ENCODE measurements around the gene GOLGA7B. TPM values are rescaled to one million over a fixed set of nuclear protein-coding genes. Genes with fewer than 3 reads are reported as not detected.

GOLGA7B gene
- under 1 TPM; 0.14 to 0.55 (median 0.34) TPM for polyA plus RNA-seq (ENCODE audit: insufficient read depth in 1 of 5, insufficient read length in 5 of 5, low replicate concordance in 1 of 5)
- long read RNA-seq, donor 1: 0 reads
- long read RNA-seq, donor 2: 0 reads
- long read RNA-seq, donor 3: 0 reads
- long read RNA-seq, donor 4: 0 reads
- long read RNA-seq, donor 5: 0 reads
- long read RNA-seq, donor 6: 0 reads
- long read RNA-seq, donor 7: 0 reads
- long read RNA-seq, donor 8: 0 reads

DNA sequence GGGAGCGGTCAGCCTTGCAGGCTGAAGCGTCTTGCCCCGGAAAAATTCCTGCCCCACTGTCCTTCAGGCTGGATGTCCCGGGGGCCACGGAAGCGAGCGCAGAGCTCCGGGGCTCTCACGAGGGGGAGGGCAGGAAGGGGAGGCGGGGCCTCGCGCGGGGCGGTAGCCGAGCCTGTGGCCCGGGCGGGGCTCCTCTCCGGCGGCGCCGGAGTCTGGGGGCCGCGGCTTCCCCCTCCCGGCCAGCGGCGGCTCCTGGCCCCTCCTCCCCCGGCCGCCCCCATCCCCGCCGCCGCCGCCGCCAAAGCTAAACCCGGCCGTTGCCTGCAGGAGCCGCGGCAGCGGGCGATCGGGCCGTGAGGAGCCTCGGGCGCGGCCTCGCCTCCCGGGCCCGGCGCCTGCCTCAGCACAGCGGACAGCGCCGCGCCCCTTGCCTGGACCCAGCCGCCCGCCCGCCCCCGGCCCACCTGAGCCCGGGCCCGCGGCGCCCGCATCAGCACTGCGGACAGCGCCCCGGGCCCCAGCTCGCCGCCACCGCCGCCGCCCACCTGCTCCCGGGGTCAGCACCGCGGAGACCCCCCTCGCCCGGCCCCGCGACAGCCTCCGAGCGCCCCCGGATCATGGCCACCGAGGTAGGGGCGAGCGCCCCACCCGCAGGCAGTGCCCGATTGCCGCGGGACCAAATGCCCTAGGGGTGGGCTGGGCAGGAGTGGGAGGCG lies at the start of gene GOLGA7B:
TSS of gene GOLGA7B (plus strand) at position 157 of the 716 bp plus-strand sequence. CDS start at position 618, 461 bp downstream.
- peak; percentile 36 to 40 for DNase-seq

DNA sequence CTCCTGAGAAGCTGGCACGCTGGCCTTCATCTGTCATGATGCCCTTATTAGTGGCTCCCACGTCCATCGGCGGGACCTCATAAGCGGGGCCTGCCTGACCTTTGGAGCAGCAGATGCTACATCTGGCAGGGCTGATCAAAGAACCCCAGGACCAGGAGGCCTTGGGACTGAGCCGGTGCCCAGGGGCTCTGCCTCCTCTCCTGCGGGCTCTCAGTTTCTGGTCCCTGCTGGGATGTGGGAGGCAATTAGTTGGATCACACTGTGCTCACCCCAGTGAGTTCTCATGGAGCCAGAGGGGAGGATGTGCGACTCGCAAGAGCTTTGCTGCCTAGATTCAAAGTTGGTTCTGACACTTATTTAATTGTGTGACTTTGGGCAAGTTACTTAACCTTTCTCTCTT lies 49.2 kb upstream of the GOLGA7B start:
- no peak for DNase-seq

DNA sequence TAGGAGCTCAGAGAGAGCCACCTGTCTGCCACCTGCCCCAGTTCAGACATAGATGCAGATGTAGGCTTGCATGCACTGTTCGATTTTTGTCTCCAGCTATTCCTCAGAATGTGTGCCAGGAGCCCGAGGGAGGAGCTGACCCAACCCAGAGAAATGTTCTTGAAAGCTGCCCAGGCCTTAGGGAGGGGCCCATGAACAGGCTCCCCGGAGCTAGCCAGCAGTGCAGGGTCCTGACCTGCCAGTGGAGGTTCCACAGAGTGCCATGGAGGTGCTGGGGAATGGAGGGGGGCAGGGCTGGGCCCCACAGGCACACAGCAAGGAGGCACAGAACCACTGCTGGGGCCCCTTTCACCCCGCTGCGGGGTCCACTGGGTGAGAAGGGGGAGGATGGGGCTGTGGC lies 48.2 kb upstream of the GOLGA7B start:
- no peak for DNase-seq

DNA sequence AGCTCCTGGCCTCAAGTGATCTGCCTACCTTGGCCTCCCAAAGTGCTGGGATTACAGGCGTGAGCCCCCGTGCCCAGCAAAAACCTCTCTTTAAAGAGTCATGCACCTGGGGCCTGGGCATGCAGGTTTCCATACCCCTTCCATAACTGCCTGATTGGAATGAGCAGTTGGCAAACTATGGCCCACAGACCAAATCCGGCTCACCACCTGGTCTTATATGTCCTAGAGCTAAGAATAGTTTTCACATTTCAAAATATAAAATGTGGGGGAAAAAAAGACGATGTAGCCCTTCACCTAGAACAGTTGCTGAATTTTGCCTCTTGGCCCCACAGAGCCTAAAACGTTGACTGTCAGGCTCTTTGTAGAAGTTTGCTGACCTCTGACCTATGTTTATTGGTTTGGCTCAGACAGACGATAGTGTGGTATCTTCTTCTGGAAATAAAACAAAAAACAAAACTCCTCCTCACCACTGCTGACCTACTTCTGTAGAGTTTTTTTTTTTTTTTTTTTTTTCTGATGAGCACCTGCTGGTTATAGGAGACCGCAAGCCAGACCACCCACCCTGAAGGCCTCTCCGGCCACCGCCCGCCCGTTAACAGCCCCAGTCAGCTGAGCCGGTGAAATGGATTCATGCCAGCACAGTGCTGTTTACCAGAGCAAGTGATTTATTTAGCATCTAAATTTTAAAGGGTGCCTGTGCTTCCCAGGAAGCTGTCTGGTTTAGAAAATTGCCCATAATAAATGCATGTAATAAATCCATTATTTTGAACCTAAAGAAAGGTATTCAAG lies 44.4 kb upstream of the GOLGA7B start:
- DNase-seq: no peak

DNA sequence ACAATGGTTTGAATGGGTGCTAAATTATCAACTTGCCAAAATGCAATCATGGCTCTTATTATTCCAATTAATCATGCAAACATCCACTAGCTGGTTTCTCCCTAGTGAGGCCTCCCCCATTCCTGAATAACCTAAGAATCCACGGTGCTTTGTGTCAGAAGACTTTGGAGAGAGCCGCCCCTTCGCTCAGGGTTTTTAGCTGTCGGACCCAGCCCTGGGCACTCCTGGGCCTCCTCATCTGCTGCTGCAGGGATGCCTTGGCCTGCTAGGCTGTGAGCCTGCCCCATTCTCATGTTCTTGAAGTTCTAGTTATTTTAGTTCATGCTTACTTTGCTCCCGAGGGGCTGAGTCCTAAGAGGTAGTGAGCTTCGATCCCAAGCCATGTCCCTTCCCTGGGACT lies 43.7 kb upstream of the GOLGA7B start:
- no peak for DNase-seq

DNA sequence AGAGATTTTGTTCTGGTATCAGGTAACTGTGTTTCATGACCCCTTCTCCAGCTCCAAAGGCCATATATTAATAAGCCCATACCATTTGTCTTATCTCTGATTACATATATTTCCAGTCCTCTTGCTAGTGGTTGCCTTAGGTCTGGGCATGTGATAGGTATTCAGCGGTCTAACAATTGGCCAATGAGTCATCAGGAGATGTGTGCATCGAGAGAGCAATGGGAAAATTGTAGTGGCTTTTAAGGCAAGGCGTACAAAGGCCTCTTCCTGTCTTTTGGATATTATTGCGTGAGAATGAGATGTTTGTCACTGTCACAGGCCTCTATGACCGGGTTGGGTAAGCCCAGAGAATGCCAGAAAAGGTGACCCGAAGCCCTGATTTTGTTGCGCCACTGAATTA lies 39.2 kb upstream of the GOLGA7B start:
- DNase-seq: no peak

DNA sequence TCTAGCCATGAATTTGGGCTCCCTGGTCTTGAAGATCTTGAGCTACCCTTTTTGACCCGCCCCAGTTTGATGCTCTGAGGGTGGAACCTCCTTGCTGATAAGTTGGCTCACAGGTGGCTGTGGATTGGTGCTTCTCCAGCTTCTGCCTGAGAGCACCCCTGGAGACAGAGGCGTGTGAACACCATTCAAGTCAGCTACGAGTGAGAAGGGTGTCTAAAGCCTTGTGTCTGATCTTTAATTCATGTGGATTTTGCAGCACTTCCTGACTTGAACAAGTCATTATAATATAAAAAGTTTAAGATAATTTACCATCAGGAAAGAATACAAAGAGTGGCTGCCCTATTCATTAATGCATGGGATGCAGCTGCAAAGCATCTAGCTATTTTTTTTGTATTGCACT lies 37.7 kb upstream of the GOLGA7B start:
- DNase-seq: no peak

DNA sequence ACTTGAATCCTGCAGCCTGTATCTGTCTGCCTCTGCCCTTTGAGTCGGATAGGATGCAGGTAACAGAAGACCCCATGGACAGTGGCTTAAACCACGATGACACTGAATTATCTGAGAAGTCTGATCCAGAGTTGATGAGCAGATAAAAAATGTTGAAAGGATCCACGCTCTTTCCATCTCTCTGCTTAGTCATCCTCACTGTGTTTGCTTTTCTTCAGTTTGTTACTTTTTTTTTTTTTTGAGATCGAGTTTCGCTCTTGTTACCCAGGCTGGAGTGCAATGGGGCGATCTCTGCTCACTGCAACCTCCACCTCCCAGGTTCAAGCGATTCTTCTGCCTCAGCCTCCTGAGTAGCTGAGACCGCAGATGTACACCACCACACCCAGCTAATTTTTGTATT lies 36.9 kb upstream of the GOLGA7B start:
- no peak for DNase-seq

DNA sequence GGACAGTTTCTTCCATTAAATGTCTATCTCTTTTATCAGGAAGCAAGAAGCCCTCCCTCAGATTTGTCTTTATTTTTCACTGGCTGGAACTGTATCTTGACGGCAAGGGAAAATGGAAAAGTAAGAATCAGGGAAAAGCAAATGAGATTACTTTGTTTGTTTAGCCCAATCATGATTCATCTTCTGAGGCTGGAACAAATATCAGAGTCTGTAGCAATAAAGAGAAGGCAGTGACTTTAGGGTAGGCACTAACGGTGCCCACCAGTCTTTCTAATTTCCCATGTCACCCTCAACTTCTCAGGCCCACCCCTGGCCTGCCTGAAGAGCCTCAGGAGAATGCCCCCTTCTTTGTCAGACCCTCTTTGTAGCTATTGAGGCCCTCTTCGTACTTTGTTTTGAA lies 36.3 kb upstream of the GOLGA7B start:
- DNase-seq: no peak

DNA sequence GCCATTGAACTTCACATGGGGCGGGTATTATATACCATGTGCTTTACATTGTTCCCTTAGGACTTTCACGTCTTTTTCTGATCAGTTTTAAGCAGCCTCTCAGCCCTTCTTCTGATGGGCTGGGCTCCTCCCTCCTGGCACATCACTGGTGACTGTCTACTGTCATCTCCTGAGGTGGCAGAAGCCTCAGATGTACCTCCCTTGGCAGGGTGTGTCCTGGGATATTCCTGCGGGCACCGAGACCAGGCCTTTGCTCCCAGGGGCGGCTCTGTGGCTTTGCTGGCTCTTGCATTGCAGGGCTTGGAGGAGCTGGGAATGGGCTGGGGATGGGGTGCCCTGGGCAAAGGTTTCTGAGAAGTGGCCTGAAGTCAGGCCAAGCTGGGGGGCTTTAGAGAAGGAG lies 34.6 kb upstream of the GOLGA7B start:
- no peak for DNase-seq

DNA sequence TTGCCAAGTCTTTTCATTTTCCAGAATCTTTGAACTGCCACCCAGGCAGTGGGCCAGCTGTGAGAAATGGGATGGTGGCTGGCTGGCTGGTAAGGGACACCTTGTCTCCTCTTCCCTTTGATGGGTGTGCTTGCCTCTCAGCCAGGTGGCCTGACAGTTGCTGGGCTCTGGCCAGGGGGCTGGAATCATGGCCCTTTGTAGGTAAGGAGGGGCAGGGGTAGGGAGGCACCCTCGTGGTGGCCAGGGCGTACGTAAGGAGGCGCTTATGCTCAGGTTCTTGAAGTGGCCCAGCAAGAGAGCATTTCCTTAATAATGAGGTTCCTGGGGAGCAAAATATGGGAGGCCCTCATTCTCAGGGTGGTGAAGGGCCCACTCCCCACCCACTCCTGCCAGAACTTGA lies 33.0 kb upstream of the GOLGA7B start:
- DNase-seq: no peak

DNA sequence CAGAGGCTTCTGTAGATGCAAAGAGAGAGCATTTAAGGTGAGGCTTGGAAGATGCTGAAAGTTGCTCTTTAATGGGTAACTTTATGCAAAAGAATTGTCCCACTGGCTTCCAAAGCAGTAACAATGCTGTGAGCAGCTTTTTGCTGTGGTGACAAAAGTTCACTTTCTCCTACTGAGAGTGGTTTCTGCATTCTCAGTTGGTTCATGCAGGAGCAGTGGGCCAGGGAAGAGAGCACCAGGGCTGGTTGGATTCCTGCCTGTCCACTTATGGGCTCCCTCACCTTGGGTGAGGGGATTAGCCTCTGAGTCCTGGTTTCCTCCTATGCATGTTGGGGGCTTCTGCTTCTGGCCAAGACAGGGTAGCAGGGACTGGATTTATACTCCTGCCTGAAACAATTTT lies 31.1 kb upstream of the GOLGA7B start:
- no peak for DNase-seq

DNA sequence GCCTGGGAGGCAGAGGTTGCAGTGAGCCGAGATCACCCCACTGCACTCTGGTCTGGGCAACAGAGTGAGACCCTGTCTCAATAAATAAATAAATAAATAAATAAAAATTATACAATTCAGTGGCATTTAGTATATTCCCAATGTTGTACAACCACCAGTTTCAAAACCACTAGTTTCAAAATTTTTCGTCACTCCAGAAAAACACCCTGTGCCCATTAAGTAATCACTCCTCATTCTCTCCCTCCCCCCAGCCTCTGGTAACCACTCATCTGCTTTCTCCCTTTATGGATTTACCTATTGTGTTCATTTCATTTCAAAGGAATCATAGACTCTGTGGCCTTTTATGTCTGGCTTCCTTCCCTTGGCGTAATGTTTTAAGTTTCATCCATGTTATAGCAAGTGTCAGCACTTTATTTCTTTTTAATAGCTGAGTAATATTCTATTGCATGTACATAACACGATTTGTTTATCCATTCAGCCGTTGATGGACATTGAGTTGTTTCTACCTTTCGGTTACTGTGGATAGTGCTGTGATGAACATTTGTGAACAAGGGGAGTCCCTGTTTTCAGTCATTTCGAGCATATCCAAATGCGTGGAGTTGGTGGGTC lies 29.4 kb upstream of the GOLGA7B start:
- DNase-seq: no peak

DNA sequence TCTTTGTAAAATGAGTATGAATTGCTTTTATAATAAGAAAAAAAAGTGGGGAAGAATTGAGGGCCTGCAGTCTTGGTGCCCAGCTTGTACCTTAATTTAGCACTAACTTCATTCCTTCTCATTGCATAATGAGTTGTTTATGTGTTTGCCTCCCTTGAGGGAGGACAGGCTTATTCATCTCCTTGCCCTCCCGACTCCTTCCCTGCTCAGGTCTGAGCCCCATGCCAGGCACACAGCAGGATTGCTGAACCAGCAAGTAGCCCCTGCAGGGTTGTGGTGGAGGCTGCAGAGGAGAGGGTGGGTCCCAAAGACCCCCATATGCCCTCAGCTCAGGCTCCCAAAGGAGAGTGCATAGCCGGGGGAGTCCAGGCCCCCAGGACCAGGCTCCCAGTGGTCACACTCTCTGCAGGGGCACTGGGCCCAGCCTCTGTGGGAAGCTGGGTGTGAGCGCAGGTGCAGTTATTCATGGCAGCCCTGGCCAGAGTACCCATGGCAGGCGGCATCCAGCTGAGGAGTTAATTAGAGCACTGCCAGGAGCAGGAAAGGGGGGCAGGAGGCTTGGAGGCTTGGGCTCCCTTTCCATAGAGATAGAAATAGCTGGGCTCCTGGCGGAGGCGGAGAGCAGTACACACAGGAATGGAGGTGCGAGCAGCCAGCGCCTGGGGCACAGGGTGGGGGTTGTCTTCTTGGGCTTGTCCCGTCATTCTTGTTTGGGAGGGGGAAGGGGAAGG lies 28.2 kb upstream of the GOLGA7B start:
- DNase-seq: no peak

DNA sequence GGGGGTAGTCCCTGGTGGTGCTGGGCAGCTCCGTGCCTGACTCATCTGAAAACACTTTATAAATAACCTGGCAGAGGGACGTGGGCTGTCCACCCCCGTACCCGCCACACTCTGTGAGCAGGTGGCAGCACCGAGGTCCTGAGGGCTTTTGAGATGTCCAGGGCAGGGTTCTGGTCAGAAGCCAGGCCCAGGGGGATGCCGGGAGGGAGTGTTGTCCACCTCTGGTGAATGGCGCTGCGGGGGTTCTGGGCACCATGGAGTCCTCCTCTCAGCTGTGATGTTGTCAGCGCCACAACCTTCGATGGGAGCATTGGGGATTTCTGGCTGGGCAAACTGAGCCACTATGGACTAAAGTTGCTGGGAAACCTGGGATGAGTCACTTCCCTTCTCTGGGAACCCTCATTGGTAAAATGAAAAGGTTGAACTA lies 27.4 kb upstream of the GOLGA7B start:
- DNase-seq: no peak

DNA sequence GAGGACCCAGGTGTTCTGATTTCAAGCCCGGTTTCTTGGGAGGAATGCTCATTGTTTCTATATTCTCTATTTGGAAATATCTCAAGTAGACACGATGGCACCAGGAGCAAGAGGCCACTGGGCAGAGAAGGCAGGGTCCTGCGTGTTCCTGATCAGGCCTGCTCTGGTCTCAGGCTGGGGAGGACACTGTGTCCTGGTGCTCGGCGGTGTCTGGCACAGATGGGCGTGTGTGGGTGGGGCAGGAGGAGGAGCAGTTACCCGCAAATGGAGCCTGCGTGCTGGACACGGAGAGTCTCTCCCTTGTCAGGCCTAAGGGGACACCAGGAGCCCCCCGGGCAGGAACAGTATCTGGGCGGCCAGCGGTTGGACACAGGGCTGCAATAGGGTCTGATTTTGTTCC lies 25.9 kb upstream of the GOLGA7B start:
- DNase-seq: no peak

DNA sequence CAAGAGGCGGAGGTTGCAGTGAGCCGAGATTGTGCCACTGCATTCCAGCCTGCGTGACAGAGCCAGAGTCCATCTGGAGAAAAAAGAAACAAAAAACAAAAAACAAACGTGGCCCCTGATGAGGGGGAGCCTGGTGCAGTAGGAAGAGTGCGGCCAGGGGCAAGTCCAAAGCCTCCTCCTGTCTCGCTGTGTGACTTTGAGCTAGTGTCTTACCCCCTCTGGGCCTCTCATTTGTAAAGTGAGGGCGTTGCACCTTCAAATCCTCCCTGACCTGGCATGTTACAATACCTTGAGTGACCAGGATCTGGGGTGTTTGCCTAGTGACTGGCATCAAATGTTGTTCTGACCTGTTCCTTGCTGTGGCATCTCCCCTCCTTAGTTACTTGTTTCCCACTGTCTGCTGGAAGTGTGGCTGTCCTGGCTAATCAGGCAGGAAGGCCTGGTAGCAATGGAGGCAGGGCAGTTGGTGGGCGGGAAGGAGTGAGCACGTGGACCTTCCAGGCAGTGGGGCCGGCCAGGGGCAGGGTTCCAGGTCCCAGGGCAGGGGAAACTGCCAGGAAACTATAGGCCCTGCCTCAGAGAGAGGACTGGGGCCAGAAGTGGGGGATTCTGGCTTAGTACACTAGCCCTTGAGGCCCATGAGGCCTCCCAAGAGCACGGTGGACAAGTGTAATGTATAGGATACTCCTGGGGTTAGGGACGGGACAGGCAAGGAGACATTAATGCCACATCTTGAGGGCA lies 24.5 kb upstream of the GOLGA7B start:
- DNase-seq: no peak

DNA sequence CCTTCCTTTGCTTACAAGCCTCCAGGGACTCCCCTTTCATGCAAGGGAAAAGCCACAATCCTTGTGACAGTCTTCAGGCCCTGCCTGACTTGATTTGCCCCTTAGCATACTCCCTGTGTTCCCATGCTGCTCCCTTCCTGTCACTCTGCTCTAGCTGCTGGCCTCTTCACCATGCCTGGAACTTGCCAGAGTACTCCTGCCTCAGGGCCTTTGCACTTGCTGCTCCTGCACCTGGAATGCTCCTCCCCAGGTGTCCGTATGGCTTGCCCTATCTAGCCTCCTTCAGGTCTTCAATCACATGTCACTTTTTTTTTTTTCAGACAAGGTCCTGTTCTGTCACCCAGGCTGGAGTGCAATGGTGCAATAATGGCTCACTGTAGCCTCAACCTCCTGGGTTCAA lies 22.8 kb upstream of the GOLGA7B start:
- no peak for DNase-seq

DNA sequence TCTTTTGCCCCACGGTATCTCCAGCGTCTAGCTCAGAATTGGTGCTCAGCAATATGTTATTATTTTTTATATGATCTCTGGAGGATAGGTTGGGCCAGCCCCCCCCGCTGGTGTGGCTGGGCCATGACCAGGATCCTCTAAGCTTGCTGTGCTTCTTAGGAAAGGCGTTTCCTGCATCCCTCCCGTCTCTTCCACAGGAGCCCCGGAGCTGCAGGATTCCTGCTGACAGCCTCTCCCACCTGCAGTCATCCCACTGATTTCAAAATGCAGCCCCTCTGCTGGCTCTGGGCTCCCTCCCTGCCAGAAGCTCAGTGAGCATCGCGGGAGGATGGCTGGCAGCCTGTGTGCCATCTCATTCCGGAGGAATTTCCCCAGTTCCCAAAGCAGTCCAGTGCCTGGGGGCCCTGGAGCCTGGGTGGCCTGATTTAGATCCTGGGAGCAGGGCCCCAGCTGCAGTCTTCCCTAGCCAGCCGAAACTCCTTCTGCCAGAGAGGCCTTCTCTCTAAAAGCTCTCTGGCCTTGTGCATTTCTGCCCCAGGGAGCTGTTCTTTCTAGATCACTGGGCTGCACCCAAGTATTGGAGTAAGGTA lies 21.8 kb upstream of the GOLGA7B start:
- DNase-seq: no peak

DNA sequence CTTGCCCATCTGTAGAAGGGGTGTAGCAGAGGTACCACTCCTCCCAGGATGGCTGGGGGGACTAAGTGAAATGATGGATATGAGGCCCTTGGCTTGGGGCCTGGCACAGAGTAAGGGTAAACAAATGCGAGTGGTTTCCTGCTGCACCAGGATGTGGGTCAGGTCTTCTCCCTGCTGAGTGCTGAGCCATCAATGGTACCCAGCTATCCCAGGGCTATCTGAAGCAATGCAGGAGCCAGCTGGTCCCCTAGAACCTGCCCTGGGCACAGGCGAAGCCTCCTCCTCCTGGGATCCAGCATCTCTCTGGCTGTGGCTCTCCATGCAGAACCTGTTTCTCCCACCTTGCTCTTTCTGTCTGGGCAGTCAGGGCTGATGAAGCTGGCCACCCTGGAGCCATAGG lies 20.9 kb upstream of the GOLGA7B start:
- DNase-seq: no peak

DNA sequence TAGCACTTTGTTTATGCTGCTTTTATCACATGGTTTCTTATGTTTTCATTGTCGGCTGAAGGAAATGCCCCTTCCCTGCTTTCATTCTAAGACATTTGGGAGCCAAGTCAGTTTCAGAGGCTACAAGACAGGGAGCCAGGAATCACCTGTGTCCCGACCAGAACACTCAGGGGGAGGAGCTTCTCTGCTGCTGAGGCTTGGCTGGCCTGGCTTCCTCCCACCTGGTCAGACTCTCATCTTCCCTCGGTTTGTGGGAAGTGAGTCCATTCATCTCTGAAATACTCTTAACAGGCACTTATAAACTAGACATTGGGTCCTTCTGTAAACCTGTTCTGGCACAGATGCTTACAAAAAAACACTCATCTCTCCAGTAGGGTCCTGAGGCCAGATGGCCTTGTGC lies 19.6 kb upstream of the GOLGA7B start:
- DNase-seq: no peak
